ENCODE data around the gene UBE2G2.

Gene UBE2G2

DNA sequence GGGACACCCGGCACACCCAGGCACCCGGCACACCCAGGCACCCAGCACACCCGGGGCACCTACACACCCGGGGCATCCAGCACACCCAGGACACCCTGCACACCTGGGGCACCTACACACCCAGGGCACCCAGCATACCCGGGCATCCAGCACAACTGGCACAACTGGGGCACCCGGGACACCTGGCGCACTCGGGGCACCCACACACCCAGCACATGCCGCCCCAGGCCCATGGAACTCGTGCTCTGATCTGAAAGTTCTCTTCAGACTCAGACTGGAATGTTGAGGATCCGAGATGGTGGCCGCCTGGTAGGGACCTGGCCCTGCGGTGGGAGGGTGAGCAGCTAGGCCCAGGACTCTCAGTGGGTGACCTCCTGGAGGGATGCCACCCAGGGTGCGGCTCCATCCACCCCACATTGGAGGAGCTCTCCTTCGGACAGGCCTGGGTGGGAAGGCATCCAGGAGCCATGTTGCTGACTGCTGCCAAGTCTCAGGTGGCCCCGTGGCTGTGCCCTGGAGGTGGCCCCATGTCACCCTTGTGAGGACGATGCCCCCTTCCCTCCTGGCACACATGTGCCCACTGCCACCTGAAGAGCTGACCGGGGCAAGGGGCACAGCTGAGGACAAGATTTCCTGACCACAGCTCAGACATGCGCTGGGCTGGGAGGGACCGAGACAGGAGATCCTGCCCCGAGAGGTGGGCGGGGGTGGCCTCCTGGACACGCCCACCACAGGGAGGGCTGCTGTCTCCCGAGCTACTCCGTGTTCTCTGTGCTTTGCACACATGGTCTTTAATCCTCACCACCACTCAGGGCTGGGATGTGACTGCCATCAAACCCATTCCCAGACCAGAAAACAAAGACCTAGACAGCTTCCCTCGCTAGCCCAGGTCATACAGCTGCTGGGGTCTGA is 37.0 kb downstream of the UBE2G2 start:
- TF ChIP-seq FOXP2 (optimal IDR thresholded peaks at IDR 0.05; ENCODE audit: borderline replicate concordance, extremely low read depth, extremely low read length, insufficient read depth) (no peak), POLR2AphosphoS5 (IDR thresholded peaks at IDR 0.05; ENCODE audit: low read depth, low read length) (no peak), TAF1 (IDR thresholded peaks at IDR 0.05; ENCODE audit: borderline replicate concordance, insufficient read depth, low read length) (no peak), SIN3A (IDR thresholded peaks at IDR 0.05; ENCODE audit: borderline replicate concordance, insufficient read depth, low read length) (no peak)
- TF ChIP-seq, protein P1, sequence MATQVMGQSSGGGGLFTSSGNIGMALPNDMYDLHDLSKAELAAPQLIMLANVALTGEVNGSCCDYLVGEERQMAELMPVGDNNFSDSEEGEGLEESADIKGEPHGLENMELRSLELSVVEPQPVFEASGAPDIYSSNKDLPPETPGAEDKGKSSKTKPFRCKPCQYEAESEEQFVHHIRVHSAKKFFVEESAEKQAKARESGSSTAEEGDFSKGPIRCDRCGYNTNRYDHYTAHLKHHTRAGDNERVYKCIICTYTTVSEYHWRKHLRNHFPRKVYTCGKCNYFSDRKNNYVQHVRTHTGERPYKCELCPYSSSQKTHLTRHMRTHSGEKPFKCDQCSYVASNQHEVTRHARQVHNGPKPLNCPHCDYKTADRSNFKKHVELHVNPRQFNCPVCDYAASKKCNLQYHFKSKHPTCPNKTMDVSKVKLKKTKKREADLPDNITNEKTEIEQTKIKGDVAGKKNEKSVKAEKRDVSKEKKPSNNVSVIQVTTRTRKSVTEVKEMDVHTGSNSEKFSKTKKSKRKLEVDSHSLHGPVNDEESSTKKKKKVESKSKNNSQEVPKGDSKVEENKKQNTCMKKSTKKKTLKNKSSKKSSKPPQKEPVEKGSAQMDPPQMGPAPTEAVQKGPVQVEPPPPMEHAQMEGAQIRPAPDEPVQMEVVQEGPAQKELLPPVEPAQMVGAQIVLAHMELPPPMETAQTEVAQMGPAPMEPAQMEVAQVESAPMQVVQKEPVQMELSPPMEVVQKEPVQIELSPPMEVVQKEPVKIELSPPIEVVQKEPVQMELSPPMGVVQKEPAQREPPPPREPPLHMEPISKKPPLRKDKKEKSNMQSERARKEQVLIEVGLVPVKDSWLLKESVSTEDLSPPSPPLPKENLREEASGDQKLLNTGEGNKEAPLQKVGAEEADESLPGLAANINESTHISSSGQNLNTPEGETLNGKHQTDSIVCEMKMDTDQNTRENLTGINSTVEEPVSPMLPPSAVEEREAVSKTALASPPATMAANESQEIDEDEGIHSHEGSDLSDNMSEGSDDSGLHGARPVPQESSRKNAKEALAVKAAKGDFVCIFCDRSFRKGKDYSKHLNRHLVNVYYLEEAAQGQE (IDR thresholded peaks at IDR 0.05; ENCODE audit: insufficient read depth in 1 of 2, low read depth in 2 of 2, low read length in 2 of 2) = no peak

DNA sequence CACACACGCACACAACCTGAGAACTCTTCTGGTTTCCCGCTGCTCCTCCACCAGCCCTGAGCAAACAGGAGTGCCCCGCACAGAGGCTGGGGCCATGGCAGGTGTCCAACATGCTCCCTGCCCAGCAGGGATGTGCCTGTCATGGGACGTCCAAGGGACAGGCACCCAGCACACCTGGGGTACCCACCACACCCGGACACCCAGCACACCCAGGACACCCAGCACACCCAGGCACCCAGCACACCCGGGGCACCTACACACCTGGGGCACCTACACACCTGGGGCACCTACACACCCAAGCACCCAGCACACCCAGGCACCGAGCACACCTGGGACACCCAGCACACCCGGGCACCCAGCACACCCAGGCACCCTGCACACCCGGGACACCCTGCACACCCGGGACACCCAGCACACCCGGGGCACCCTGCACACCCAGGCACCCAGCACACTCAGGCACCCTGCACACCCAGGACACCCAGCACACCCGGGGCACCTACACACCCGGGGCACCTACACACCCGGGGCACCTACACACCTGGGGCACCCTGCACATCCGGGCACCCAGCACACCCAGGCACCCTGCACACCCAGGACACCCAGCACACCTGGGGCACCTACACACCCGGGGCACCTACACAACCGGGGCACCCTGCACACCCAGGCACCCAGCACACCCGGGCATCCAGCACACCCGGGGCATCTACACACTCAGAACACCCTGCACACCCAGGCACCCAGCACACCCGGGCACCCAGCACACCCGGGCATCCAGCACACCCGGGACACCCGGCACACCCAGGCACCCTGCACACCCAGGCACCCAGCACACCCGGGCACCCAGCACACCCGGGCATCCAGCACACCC is 37.9 kb downstream of the UBE2G2 start:
- TF ChIP-seq SIN3A (IDR thresholded peaks at IDR 0.05; ENCODE audit: borderline replicate concordance, insufficient read depth, low read length) = no peak
- no peak for TF ChIP-seq POLR2AphosphoS5 (IDR thresholded peaks at IDR 0.05; ENCODE audit: low read depth, low read length)
- TF ChIP-seq TAF1 (IDR thresholded peaks at IDR 0.05; ENCODE audit: borderline replicate concordance, insufficient read depth, low read length) = no peak
- TF ChIP-seq FOXP2 (optimal IDR thresholded peaks at IDR 0.05; ENCODE audit: borderline replicate concordance, extremely low read depth, extremely low read length, insufficient read depth) = no peak
- TF ChIP-seq, protein P1 (IDR thresholded peaks at IDR 0.05; ENCODE audit: insufficient read depth in 1 of 2, low read depth in 2 of 2, low read length in 2 of 2) = no peak

GRCh38 chr21:44763050-44763378 is 38.6 kb downstream of the UBE2G2 start:
- no peak for TF ChIP-seq POLR2AphosphoS5 (IDR thresholded peaks at IDR 0.05; ENCODE audit: low read depth, low read length)
- TF ChIP-seq SIN3A (IDR thresholded peaks at IDR 0.05; ENCODE audit: borderline replicate concordance, insufficient read depth, low read length) = no peak
- no peak for TF ChIP-seq TAF1 (IDR thresholded peaks at IDR 0.05; ENCODE audit: borderline replicate concordance, insufficient read depth, low read length)
- TF ChIP-seq, protein P1 (IDR thresholded peaks at IDR 0.05; ENCODE audit: insufficient read depth in 1 of 2, low read depth in 2 of 2, low read length in 2 of 2) = no peak
- no peak for TF ChIP-seq FOXP2 (optimal IDR thresholded peaks at IDR 0.05; ENCODE audit: borderline replicate concordance, extremely low read depth, extremely low read length, insufficient read depth)

- TF ChIP-seq TAF1 (IDR thresholded peaks at IDR 0.05; ENCODE audit: borderline replicate concordance, insufficient read depth, low read length) (no peak), SIN3A (IDR thresholded peaks at IDR 0.05; ENCODE audit: borderline replicate concordance, insufficient read depth, low read length) (no peak), FOXP2 (optimal IDR thresholded peaks at IDR 0.05; ENCODE audit: borderline replicate concordance, extremely low read depth, extremely low read length, insufficient read depth) (no peak), POLR2AphosphoS5 (IDR thresholded peaks at IDR 0.05; ENCODE audit: low read depth, low read length) (no peak)
- TF ChIP-seq, protein P1 (IDR thresholded peaks at IDR 0.05; ENCODE audit: insufficient read depth in 1 of 2, low read depth in 2 of 2, low read length in 2 of 2) = no peak
Measured at GRCh38 chr21:44762221-44763049, 39.2 kb downstream of the UBE2G2 start.
